ENCODE data around the gene CLEC18C.
"Not testable (repeated sequence)": the region's sequence is repeated elsewhere in the genome, so short reads cannot be mapped to it uniquely, and the experiment has no call there.

CLEC18C gene

GRCh38 chr16:70159355-70160348 lies 13.9 kb upstream of the CLEC18C start:
- no peak for DNase-seq

- DNase-seq = no peak
Observed at GRCh38 chr16:70160388-70160787, 13.2 kb upstream of the CLEC18C start.

GRCh38 chr16:70160821-70161220 lies 12.8 kb upstream of the CLEC18C start:
- DNase-seq = no peak

GRCh38 chr16:70161350-70161749 lies 12.2 kb upstream of the CLEC18C start:
- no peak for DNase-seq

- no peak for DNase-seq
Observed at GRCh38 chr16:70162041-70162451, 11.5 kb upstream of the CLEC18C start.

GRCh38 chr16:70163596-70163995 lies 10.0 kb upstream of the CLEC18C start:
- no peak for DNase-seq

GRCh38 chr16:70166688-70167087 lies 6.9 kb upstream of the CLEC18C start:
- not testable (repeated sequence) for DNase-seq

GRCh38 chr16:70173916-70174315 lies 329 bp downstream of the CLEC18C start:
- DNase-seq = not testable (repeated sequence)

- not testable (repeated sequence) for DNase-seq
Observed at GRCh38 chr16:70174387-70174932, 873 bp downstream of the CLEC18C start.

GRCh38 chr16:70187858-70188607 lies 14.4 kb downstream of the CLEC18C start:
- not testable (repeated sequence) for DNase-seq

GRCh38 chr16:70188608-70188915 lies 15.0 kb downstream of the CLEC18C start:
- not testable (repeated sequence) for DNase-seq

GRCh38 chr16:70190574-70190973 lies 17.0 kb downstream of the CLEC18C start:
- not testable (repeated sequence) for DNase-seq

GRCh38 chr16:70196683-70197300 lies 23.2 kb downstream of the CLEC18C start:
- DNase-seq = not testable (repeated sequence)

- not testable (repeated sequence) for DNase-seq
Observed at GRCh38 chr16:70197611-70198010, 24.0 kb downstream of the CLEC18C start.

- DNase-seq = not testable (repeated sequence)
Observed at GRCh38 chr16:70198230-70198629, 24.6 kb downstream of the CLEC18C start.

- DNase-seq = not testable (repeated sequence)
Observed at GRCh38 chr16:70198666-70199065, 25.1 kb downstream of the CLEC18C start.

GRCh38 chr16:70199170-70199569 lies 25.6 kb downstream of the CLEC18C start:
- DNase-seq = not testable (repeated sequence)

- DNase-seq = not testable (repeated sequence)
Observed at GRCh38 chr16:70200063-70200462, 26.5 kb downstream of the CLEC18C start.

- not testable (repeated sequence) for DNase-seq
Observed at GRCh38 chr16:70203508-70203907, 29.9 kb downstream of the CLEC18C start.

- DNase-seq = not testable (repeated sequence)
Observed at GRCh38 chr16:70204010-70204409, 30.4 kb downstream of the CLEC18C start.

GRCh38 chr16:70204668-70205405 lies 31.2 kb downstream of the CLEC18C start:
- not testable (repeated sequence) for DNase-seq

- DNase-seq = not testable (repeated sequence)
Observed at GRCh38 chr16:70206382-70206781, 32.8 kb downstream of the CLEC18C start.

Measured in NK-92 treated with Interleukin-12 subunit alpha and Interleukin-12 subunit beta, amount 100 ng/mL, for 24 hours (cell line).